Measurements from ENCODE around the gene MARK3.
"Not testable (repeated sequence)": the region's sequence is repeated elsewhere in the genome, so short reads cannot be mapped to it uniquely, and the experiment has no call there.

MARK3 gene

DNA sequence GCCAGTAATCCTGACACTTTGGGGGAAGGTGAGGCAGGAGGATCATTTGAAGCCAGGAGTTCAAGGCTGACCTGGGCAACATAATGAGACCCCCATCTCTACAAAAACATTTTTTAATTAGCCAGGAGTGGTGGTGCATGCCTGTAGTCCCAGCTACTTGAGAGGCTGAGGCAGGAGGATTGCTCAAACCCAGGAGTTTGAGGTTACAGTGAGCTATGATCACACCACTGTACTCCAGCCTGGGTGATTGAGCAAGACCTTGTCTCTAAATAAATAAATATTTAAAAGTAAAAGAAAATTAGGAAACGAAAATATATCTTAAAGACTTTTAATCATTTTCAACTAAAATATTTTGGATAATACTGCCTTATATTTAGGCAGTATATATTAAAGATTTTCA lies 111.6 kb downstream of the MARK3 start:
- DNase-seq = no peak

- DNase-seq = no peak
These were observed 114.5 kb downstream of the MARK3 start for GRCh38 chr14:103499709-103500108.

DNA sequence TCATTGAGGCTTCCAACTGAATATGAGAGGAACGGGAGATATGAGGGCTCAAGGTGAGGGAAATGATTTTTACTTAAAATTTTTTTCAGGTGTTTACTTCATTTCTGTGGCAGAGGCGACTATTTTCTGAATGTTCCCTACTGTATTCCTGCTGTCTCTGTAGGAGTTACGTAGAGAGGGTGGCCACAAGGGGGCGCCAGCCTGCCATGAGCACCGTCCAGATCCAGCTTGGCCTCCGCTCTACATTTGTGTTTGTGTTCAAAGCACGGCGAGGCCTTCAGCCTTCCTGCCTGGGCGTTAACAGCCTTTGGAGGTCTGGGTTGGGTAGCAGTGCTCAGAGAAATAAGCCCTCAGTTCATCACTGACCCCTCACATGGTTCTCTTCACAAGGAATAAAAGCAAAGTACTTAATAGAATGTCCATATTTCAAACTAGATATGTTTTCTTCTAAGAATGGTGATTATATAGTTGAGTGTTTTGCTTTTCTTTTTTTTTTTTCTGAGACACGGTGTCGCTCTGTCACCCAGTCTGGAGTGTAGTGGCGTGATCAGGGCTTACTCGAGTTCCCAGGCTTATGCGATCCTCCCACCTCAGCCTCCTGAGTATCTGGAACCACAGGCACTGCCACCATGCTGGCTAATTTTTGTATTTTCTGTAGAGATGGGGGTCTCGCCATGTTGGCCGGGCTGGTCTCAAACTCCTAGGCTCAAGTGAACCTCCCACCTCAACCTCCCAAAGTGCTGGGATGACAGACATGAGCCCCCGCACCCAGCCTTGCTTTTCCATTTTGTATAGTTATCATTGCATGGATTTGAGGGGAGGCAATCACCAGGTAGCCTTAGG lies 115.2 kb downstream of the MARK3 start:
- peak; percentile 89 for DNase-seq

GRCh38 chr14:103501041-103501870 lies 116.0 kb downstream of the MARK3 start:
- no peak for DNase-seq

DNA sequence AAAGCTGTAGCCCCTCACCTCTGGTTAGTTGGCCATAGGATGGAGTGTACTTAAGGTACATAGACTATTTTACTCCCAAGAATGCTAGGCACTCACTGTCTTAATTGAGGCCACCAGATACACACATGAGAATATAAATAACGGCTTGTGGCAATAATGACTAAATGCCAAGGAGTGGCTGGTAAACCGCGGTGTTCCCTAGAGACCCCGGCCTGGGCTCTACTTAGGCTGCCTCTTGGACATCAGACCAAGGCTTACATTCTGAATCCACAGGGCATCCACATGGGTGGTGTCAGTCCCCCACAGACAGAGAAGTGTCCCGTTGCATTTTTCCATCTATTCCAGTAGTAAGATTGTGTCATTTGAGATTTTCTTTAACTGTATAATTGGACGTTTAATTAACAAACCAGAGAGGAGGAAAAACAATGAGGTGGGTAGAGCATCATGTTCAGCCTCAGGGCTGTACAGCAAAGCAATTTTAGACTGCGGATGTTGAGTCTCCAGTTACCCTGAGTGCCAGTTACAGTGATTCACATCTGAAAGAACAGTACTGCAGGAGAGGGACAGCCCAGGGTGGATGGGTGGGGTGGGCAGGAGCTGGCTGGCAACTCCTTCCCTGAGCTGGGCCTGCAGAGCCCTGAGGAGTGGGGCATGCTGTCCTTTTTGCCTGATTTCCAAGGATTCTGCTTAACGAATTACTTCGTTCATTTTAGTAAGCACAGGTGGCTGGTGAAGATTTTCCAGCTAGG lies 116.9 kb downstream of the MARK3 start:
- DNase-seq = no peak

DNA sequence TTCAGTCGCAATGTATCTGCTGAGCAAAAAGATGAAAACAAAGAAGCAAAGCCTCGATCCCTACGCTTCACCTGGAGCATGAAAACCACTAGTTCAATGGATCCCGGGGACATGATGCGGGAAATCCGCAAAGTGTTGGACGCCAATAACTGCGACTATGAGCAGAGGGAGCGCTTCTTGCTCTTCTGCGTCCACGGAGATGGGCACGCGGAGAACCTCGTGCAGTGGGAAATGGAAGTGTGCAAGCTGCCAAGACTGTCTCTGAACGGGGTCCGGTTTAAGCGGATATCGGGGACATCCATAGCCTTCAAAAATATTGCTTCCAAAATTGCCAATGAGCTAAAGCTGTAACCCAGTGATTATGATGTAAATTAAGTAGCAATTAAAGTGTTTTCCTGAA lies 117.7 kb downstream of the MARK3 start:
- DNase-seq = no peak

DNA sequence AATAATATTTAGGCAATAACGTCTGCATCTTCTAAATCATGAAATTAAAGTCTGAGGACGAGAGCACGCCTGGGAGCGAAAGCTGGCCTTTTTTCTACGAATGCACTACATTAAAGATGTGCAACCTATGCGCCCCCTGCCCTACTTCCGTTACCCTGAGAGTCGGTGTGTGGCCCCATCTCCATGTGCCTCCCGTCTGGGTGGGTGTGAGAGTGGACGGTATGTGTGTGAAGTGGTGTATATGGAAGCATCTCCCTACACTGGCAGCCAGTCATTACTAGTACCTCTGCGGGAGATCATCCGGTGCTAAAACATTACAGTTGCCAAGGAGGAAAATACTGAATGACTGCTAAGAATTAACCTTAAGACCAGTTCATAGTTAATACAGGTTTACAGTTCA lies 118.1 kb downstream of the MARK3 start:
- DNase-seq = no peak

DNA sequence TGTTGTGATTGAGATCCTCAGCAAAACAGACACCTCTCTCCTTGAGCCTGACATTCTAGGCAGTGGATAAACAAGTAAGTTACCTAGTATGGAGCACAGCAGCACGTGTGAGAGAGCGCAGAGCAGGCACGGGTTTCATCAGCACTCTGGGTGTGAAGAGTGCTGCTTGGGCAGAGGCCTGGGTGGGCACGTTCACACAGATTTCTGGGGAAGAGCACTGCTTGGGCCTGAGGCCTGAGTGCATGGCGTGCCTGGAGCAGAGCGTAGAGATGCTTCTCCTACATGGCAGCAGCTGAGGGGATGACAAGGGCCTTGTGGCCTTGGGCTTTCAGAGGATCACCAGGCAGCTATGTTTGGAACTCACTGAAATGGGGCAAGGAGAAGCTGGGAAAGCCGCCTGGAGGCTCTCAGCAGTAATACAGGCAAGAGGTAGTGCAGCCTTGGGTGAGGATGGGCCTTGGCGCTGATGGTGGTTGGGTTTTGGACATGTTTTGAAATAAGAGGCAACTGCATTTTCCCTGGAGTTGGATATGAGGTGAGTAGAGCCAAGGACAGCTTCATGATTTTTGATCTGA lies 119.9 kb downstream of the MARK3 start:
- no peak for DNase-seq

GRCh38 chr14:103507751-103508150 lies 122.5 kb downstream of the MARK3 start:
- no peak for DNase-seq

GRCh38 chr14:103508521-103509329 lies 123.5 kb downstream of the MARK3 start:
- DNase-seq = no peak

GRCh38 chr14:103509864-103510723 lies 124.9 kb downstream of the MARK3 start:
- no peak for DNase-seq

GRCh38 chr14:103510724-103511693 lies 125.8 kb downstream of the MARK3 start:
- no peak for DNase-seq

GRCh38 chr14:103512180-103512579 lies 127.0 kb downstream of the MARK3 start:
- not testable (repeated sequence) for DNase-seq

DNA sequence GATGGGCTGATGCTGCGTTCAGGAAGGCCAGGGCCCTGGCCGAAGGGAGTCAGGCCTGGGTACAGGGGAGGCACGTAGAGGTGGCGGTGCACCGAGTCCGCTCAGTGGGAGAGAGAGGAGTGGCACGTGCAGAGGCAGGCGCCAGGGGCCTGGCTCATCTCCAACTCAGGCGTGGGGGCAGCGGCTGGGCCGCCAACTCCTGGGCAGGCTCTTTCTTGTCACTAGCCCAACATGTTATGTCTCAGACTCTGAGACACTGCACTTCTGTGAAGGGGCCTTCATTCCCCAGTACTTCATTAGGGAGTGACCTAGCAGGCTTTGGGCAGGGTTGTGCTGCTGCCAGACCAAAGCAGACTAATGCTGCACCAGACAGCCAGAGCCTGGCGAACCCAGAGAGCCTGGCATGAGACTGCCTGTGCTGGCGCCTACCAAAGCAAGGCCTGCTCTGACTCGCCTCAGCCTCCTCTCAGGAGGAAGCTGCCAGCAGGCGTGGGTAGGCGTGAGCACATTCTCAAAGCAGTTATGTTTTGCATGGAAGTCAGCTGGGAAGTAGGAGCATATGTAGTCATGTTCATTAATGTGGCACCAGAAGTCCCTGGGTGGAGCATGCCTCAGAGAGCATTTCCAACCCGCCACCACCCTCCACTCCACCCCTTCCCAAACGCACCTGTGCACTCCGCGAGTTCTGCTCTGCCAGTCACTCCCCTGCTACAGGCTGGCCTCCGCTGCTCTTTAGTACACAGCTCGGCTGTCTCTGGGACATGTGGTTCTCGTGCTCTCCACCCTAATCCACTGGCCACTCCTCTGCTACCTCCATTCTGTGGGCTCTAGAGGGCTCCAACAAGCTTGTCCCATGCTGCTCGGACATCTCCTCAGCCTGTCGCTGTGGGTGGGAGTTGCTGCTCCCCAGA lies 127.7 kb downstream of the MARK3 start:
- DNase-seq = no peak

- no peak for DNase-seq
These were observed 129.6 kb downstream of the MARK3 start for GRCh38 chr14:103514596-103515421.

GRCh38 chr14:103516426-103517173 lies 131.4 kb downstream of the MARK3 start:
- no peak for DNase-seq

GRCh38 chr14:103517174-103517566 lies 132.0 kb downstream of the MARK3 start:
- DNase-seq = no peak

Measured in activated CD4-positive, alpha-beta T cell treated with anti-CD3 and anti-CD28 coated beads for 48 hours (primary cell).